ENCODE measurements around the gene CTR9. TPM values are rescaled to one million over a fixed set of nuclear protein-coding genes. Genes with fewer than 3 reads are reported as not detected.

The CTR9 gene
- polyA plus RNA-seq, 1 of the 3 experiments (the other 2 are of a cell fraction) = 10.1 TPM

DNA sequence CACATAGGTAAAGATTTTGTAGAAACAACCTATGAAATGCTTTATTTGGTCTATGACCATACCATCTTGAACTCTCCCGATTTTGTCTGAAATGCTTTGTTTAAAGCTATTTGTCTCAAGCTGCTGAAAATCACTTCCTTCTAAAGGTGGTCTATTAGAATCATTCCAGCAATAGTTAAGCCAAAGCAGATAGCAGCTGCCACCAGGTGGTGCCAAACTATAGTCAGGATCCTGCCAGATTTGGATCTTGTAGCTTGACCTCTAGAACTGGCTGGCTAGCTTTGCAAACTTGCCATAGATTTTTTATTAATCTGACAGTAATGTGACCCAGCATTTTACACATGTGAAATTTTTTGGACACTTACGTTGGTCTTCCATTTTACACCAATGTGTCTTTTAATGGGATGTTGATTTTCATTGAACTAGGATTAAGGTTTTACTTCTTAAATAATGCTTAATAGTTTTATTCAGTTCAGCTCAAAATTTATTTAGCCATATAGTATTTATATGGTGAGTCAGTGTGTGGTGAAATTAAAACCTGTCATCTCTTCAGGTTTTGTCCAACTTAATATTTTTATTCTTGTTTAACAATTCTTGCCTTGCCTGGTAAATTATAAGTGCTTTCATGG lies 19.7 kb downstream of the CTR9 start:
- no peak for TF ChIP-seq FOXM1 (IDR thresholded peaks at IDR 0.05; ENCODE audit: low read depth)
- TF ChIP-seq EZH2phosphoT487 (IDR thresholded peaks at IDR 0.05; ENCODE audit: borderline replicate concordance, low read depth) = no peak
- no peak for TF ChIP-seq TAF1 (IDR thresholded peaks at IDR 0.05; ENCODE audit: borderline replicate concordance, low read depth, low read length)
- peak; percentile 65 for TF ChIP-seq SMC3 (IDR thresholded peaks at IDR 0.05; ENCODE audit: low read depth, low read length)
- no peak for TF ChIP-seq MXI1 (IDR thresholded peaks at IDR 0.05; ENCODE audit: low read depth, low read length)
- TF ChIP-seq NRF1 (IDR thresholded peaks at IDR 0.05; ENCODE audit: low read depth, low read length) = no peak
- TF ChIP-seq SIN3A (IDR thresholded peaks at IDR 0.05; ENCODE audit: borderline replicate concordance, low read depth, low read length) = no peak
- no peak for TF ChIP-seq MEF2A (IDR thresholded peaks at IDR 0.05; ENCODE audit: borderline replicate concordance, low read depth)
- peak; percentile 24; the same call in 1 of the 2 replicates for TF ChIP-seq GATA2 (CRISPR knock-in tag; IDR thresholded peaks at IDR 0.05)
- TF ChIP-seq, protein P1, sequence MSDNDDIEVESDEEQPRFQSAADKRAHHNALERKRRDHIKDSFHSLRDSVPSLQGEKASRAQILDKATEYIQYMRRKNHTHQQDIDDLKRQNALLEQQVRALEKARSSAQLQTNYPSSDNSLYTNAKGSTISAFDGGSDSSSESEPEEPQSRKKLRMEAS (IDR thresholded peaks at IDR 0.05; ENCODE audit: low read depth) = no peak
- no peak for TF ChIP-seq USF2 (IDR thresholded peaks at IDR 0.05; ENCODE audit: borderline replicate concordance, low read depth, low read length)
- TF ChIP-seq YY1 (IDR thresholded peaks at IDR 0.05; ENCODE audit: low read depth) = no peak
- TF ChIP-seq CTCF (IDR thresholded peaks at IDR 0.05) = peak; percentile 87
- TF ChIP-seq RFX5 (IDR thresholded peaks at IDR 0.05; ENCODE audit: low read length) = no peak
- no peak for TF ChIP-seq POLR2AphosphoS5 (IDR thresholded peaks at IDR 0.05; ENCODE audit: low read depth, low read length)
- TF ChIP-seq ELF1 (IDR thresholded peaks at IDR 0.05) = no peak
- no peak for TF ChIP-seq CHD2 (IDR thresholded peaks at IDR 0.05; ENCODE audit: low read length, partially characterized antibody)
- TF ChIP-seq GABPA (IDR thresholded peaks at IDR 0.05; ENCODE audit: low read depth) = no peak
- no peak for TF ChIP-seq NFIC (IDR thresholded peaks at IDR 0.05; ENCODE audit: borderline replicate concordance)
- TF ChIP-seq RAD21 (IDR thresholded peaks at IDR 0.05; ENCODE audit: low read length) = peak; percentile 74
- no peak for TF ChIP-seq TEAD4 (IDR thresholded peaks at IDR 0.05; ENCODE audit: borderline replicate concordance, insufficient read depth)
- TF ChIP-seq RXRA (IDR thresholded peaks at IDR 0.05; ENCODE audit: borderline replicate concordance, low read depth) = no peak
- no peak for TF ChIP-seq FOSL2 (IDR thresholded peaks at IDR 0.05; ENCODE audit: borderline replicate concordance, low read depth)
- peak; percentile 32; the same call in 1 of the 2 replicates for TF ChIP-seq RCOR1 (IDR thresholded peaks at IDR 0.05; ENCODE audit: low read length)
- TF ChIP-seq, protein P2, sequence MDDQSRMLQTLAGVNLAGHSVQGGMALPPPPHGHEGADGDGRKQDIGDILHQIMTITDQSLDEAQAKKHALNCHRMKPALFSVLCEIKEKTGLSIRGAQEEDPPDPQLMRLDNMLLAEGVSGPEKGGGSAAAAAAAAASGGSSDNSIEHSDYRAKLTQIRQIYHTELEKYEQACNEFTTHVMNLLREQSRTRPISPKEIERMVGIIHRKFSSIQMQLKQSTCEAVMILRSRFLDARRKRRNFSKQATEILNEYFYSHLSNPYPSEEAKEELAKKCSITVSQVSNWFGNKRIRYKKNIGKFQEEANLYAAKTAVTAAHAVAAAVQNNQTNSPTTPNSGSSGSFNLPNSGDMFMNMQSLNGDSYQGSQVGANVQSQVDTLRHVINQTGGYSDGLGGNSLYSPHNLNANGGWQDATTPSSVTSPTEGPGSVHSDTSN (IDR thresholded peaks at IDR 0.05) = no peak
- TF ChIP-seq, protein P3, sequence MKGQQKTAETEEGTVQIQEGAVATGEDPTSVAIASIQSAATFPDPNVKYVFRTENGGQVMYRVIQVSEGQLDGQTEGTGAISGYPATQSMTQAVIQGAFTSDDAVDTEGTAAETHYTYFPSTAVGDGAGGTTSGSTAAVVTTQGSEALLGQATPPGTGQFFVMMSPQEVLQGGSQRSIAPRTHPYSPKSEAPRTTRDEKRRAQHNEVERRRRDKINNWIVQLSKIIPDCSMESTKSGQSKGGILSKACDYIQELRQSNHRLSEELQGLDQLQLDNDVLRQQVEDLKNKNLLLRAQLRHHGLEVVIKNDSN (IDR thresholded peaks at IDR 0.05; ENCODE audit: borderline replicate concordance, low read depth) = no peak
- no peak for TF ChIP-seq JUND (IDR thresholded peaks at IDR 0.05)
- no peaks in the 10 kb centered on the region for H3K27me3 ChIP-seq (ENCODE audit: insufficient read depth)
- no peak overlapping the region for H3K4me3 ChIP-seq (ENCODE audit: low read depth in 2 of 2, low read length in 1 of 2)
- peaks cover 60 to 80% of the 10 kb centered on the region in 2 experiments for H3K36me3 ChIP-seq (replicated peaks in 1 of 2; ENCODE audit: control insufficient read depth in 1 of 2, insufficient read depth in 2 of 2, low read length in 1 of 2)
- H3K4me2 ChIP-seq = no peak overlapping the region
- H3K27ac ChIP-seq (ENCODE audit: low read depth in 2 of 2, low read length in 1 of 2) = peak overlapping the region in 1 of 2 experiments; percentile 28; a peak in 2 of 4 replicates
- no peaks in the 10 kb centered on the region for H3K9me2 ChIP-seq
- ChIA-PET POLR2A (interaction anchor here (0.7 to 1.8 kb wide), 3 partner anchors 22 to 38 kb away, joined by 3 to 19 read pairs (median 5); partner anchors contain the start of gene EIF4G2), CTCF (interaction anchor here (0.6 to 5.6 kb wide), 41 partner anchors 8 to 1017 kb away, joined by 3 to 99 read pairs (median 5); partner anchors contain the start of genes CTR9 and ZBED5)
- H3K9me3 ChIP-seq = no peaks in the 10 kb centered on the region
- H4K20me1 ChIP-seq (ENCODE audit: insufficient read depth) = no peaks in the 10 kb centered on the region
- no peak overlapping the region for H2AFZ ChIP-seq (ENCODE audit: low read depth)
- peaks cover 0 to 8% of the 10 kb centered on the region in 2 experiments; a peak in 2 of 4 replicates for H3K4me1 ChIP-seq (ENCODE audit: control insufficient read depth in 1 of 2, insufficient read depth in 2 of 2, low read depth in 1 of 2, low read length in 1 of 2)
- 49% methylated on average over 2 of the region's 2 CpGs for WGBS (ENCODE audit: low lambda C conversion rate)
- H3K79me2 ChIP-seq (ENCODE audit: insufficient read depth) = no peaks in the 10 kb centered on the region
- DNase-seq = peak; percentile 49
- no peaks in the 10 kb centered on the region for H3F3A ChIP-seq (replicated peaks; ENCODE audit: insufficient read depth)
- H3K9ac ChIP-seq = no peak overlapping the region

Data from SK-N-SH (cell line).